Stimulated activated CD4-positive, alpha-beta T cell treated with anti-CD3 and anti-CD28 coated beads, Interleukin-12 subunit alpha, Interleukin-12 subunit beta, amount 100 ng/mL, for 24 hours (primary cell): Measurements from ENCODE around the gene ADGRB3.

Experiments used
- DNase-seq, 2 experiments: peaks; one replicate each; pipeline ENCODE4 v3.0.0-alpha.2; 2020; ENCODE audit warnings: low read depth in 2 of 2

The ADGRB3 gene

GRCh38 chr6:69026715-69027114, 391.6 kb downstream of the ADGRB3 start:
- DNase-seq, result no peak

- DNase-seq, result no peak
Observed at GRCh38 chr6:69027861-69028260, 392.8 kb downstream of the ADGRB3 start.

GRCh38 chr6:69038841-69039240, 403.8 kb downstream of the ADGRB3 start:
- DNase-seq, result no peak

- no peak for DNase-seq
Observed at GRCh38 chr6:69042297-69042696, 407.2 kb downstream of the ADGRB3 start.

- no peak for DNase-seq
Observed at GRCh38 chr6:69044534-69044933, 409.5 kb downstream of the ADGRB3 start.

- no peak for DNase-seq
Observed at GRCh38 chr6:69059413-69059812, 424.3 kb downstream of the ADGRB3 start.

GRCh38 chr6:69061066-69061465, 426.0 kb downstream of the ADGRB3 start:
- no peak for DNase-seq

GRCh38 chr6:69063401-69063800, 428.3 kb downstream of the ADGRB3 start:
- DNase-seq, result no peak

GRCh38 chr6:69064226-69064625, 429.1 kb downstream of the ADGRB3 start:
- DNase-seq, result no peak

GRCh38 chr6:69069881-69070280, 434.8 kb downstream of the ADGRB3 start:
- no peak for DNase-seq

- DNase-seq, result no peak
Observed at GRCh38 chr6:69072796-69073195, 437.7 kb downstream of the ADGRB3 start.

GRCh38 chr6:69084746-69085335, 449.8 kb downstream of the ADGRB3 start:
- no peak for DNase-seq

GRCh38 chr6:69086689-69087088, 451.6 kb downstream of the ADGRB3 start:
- no peak for DNase-seq

GRCh38 chr6:69089539-69089938, 454.5 kb downstream of the ADGRB3 start:
- DNase-seq, result no peak

GRCh38 chr6:69090132-69090531, 455.1 kb downstream of the ADGRB3 start:
- DNase-seq, result no peak

- DNase-seq, result no peak
Observed at GRCh38 chr6:69096681-69097080, 461.6 kb downstream of the ADGRB3 start.

- DNase-seq, result no peak
Observed at GRCh38 chr6:69097948-69098347, 462.9 kb downstream of the ADGRB3 start.

GRCh38 chr6:69098910-69099309, 463.8 kb downstream of the ADGRB3 start:
- no peak for DNase-seq

GRCh38 chr6:69100772-69101171, 465.7 kb downstream of the ADGRB3 start:
- DNase-seq, result no peak

- DNase-seq, result no peak
Observed at GRCh38 chr6:69102416-69102815, 467.3 kb downstream of the ADGRB3 start.

- DNase-seq, result no peak
Observed at GRCh38 chr6:69105288-69105687, 470.2 kb downstream of the ADGRB3 start.

- DNase-seq, result no peak
Observed at GRCh38 chr6:69106511-69106910, 471.4 kb downstream of the ADGRB3 start.

- no peak for DNase-seq
Observed at GRCh38 chr6:69111301-69111700, 476.2 kb downstream of the ADGRB3 start.

- no peak for DNase-seq
Observed at GRCh38 chr6:69116658-69117057, 481.6 kb downstream of the ADGRB3 start.
